Psoas muscle (tissue), 8 donors: Measurements from ENCODE around the gene BRD4. TPM values are rescaled to one million over a fixed set of nuclear protein-coding genes. Genes with fewer than 3 reads are reported as not detected.

ENCODE experiments used
- ATAC-seq, 4 donors: fragments of 200-7000 bp; cut with Tn5 transposase; one replicate each; pipeline ENCODE4 v1.9.1; 2020; ENCODE audit warnings: moderate library complexity in 3 of 4, mild to moderate bottlenecking in 2 of 4
- DNase-seq, 2 donors: peaks; one replicate each; pipeline ENCODE4 v3.0.0-alpha.2; 2020
- H3K27ac ChIP-seq: fragments of 200-600 bp; one replicate; pipeline ENCODE4 v1.8.0; 2022
- H3K27me3 ChIP-seq, 3 donors: fragments of 200-600 bp in 1 of 3; one replicate each; pipeline versions ENCODE4 v1.6.1 to v1.8.0; 2013 to 2022; ENCODE audit warnings: low read length in 2 of 3, mild to moderate bottlenecking in 2 of 3, moderate library complexity in 1 of 3; ENCODE audit not compliant: insufficient read depth in 3 of 3
- H3K36me3 ChIP-seq, 2 donors: fragments of 200-600 bp in 1 of 2; one replicate each; pipeline versions ENCODE4 v1.6.1 to v1.8.0; 2013 to 2022; ENCODE audit warnings: low read depth in 1 of 2, mild to moderate bottlenecking in 1 of 2, moderate library complexity in 1 of 2; ENCODE audit not compliant: insufficient read depth in 1 of 2
- H3K4me1 ChIP-seq: fragments of 200-600 bp; one replicate; pipeline ENCODE4 v1.8.0; 2022
- H3K4me3 ChIP-seq: fragments of 200-600 bp; one replicate; pipeline ENCODE4 v1.8.0; 2022; ENCODE audit warnings: mild to moderate bottlenecking
- H3K9me3 ChIP-seq: fragments of 200-600 bp; one replicate; pipeline ENCODE4 v1.8.0; 2022
- CTCF ChIP-seq: fragments of 200-600 bp; IDR thresholded peaks from one replicate; pipeline ENCODE4 v1.8.0; 2022; ENCODE audit warnings: antibody characterized with exemption
- WGBS, 3 donors: extraction: QIAGEN DNeasy Blood & Tissue Kit; methylation state at CpG; one replicate each; pipeline versions ENCODE4 v1.1.6 to v1.1.7; 2013; 5-methylcytosine and 5-hydroxymethylcytosine counted together
- intact Hi-C, 2 donors: fragments of 100-400 bp; cut with DNase I; formaldehyde crosslinking; loops; one replicate each; pipeline versions ENCODE4 v1.11.0 to v1.14.2; 2022
- polyA plus RNA-seq, 3 donors: library from polyadenylated mRNA; stranded (reverse); fragments of 200-250 nt; gene quantifications; one replicate each; pipeline ENCODE4 v1.2.3, GENCODE V29; 2013
- total RNA-seq, 4 donors: library from RNA; stranded (reverse); fragmentation: NEBNext Ultra II Directional in 2 of 4; extraction: Animal tissue kit (Norgen Biotek cat#: 25700) in 2 of 4; gene quantifications; one replicate each; pipeline versions ENCODE4 v1.2.1 to v1.2.4, GENCODE V29; 2021 to 2023
- donor health status: healthy with polysubstance abuse.
- donor health status: DM: no; HTN: no; CAD: no; lungs with moderate emphysema.
- donor health status: Bipolar disorder and iron deficiency.
- donor health status: healthy.
- donor health status: DM: yes; HTN: yes; CAD: no.
- donor health status: DM: no; HTN: no; CAD: no.
- donor health status: DM: no; HTN: no; CAD: no.
- donor health status: DM: yes; HTN: yes; CAD: no.

The BRD4 gene
- total and polyA plus RNA-seq, 7 donors = 42.6 to 120 (median 98.6) TPM

GRCh38 chr19:15268928-15269253, 63.4 kb downstream of the BRD4 start:
- ATAC-seq (no peak), DNase-seq (no peak)
- TF ChIP-seq CTCF = no peak
- H3K27me3 ChIP-seq = no peaks in the 10 kb centered on the region
- no peak overlapping the region for H3K27ac ChIP-seq
- intact Hi-C loops = loop anchor here (5.0 to 10.0 kb wide), 2 partner anchors 56 to 288 kb away; no protein-coding TSS in a partner anchor
- peaks cover 0 to 72% of the 10 kb centered on the region in 2 donors for H3K36me3 ChIP-seq
- peaks cover 75% of the 10 kb centered on the region for H3K4me1 ChIP-seq
- WGBS, 3 donors = 80 to 84% (median 83%) methylated on average over 5 of the region's 5 CpGs
- H3K9me3 ChIP-seq = no peaks in the 10 kb centered on the region
- H3K4me3 ChIP-seq = no peak overlapping the region

GRCh38 chr19:15268192-15268927, 64.0 kb downstream of the BRD4 start:
- ATAC-seq = no peak
- intact Hi-C loops = loop anchor here (5.0 to 10.0 kb wide), 2 partner anchors 56 to 289 kb away; no protein-coding TSS in a partner anchor
- no peak for TF ChIP-seq CTCF
- no peaks in the 10 kb centered on the region for H3K9me3 ChIP-seq
- no peak overlapping the region for H3K4me3 ChIP-seq
- WGBS, 3 donors = 84 to 88% (median 87%) methylated on average over 12 of the region's 12 CpGs
- H3K36me3 ChIP-seq = peaks cover 0 to 77% of the 10 kb centered on the region in 2 donors
- H3K27me3 ChIP-seq = no peaks in the 10 kb centered on the region
- no peak overlapping the region for H3K27ac ChIP-seq
- H3K4me1 ChIP-seq = peaks cover 74% of the 10 kb centered on the region
- no peak for DNase-seq

GRCh38 chr19:15266683-15267082, 65.7 kb downstream of the BRD4 start:
- no peaks in the 10 kb centered on the region for H3K27me3 ChIP-seq
- ATAC-seq (peak; percentile 21 to 49 (median 26)), DNase-seq (no peak)
- peaks cover 0 to 83% of the 10 kb centered on the region in 2 donors for H3K36me3 ChIP-seq
- intact Hi-C loops = loop anchor here (5.0 to 10.0 kb wide), 2 partner anchors 58 to 291 kb away; no protein-coding TSS in a partner anchor
- H3K9me3 ChIP-seq = no peaks in the 10 kb centered on the region
- 30 to 38% (median 30%) methylated on average over 1 of the region's 1 CpG for WGBS, 3 donors
- H3K4me3 ChIP-seq = no peak overlapping the region
- H3K27ac ChIP-seq = peak overlapping the region; percentile 78
- peaks cover 64% of the 10 kb centered on the region for H3K4me1 ChIP-seq
- TF ChIP-seq CTCF = no peak

- Histone ChIP-seq H3K27me3 (no peaks in the 10 kb centered on the region), H3K4me3 (no peak overlapping the region), H3K4me1 (peaks cover 59% of the 10 kb centered on the region), H3K36me3 (peaks cover 0 to 83% of the 10 kb centered on the region in 2 donors), H3K27ac (peak overlapping the region; percentile 78), H3K9me3 (no peaks in the 10 kb centered on the region)
- peak; percentile 91 to 96 for DNase-seq
- peak; percentile 84 to 89 (median 86) for ATAC-seq
- no peak for TF ChIP-seq CTCF
- intact Hi-C loops = loop anchor here (5.0 to 10.0 kb wide), 2 partner anchors 59 to 291 kb away; no protein-coding TSS in a partner anchor
- 8 to 12% (median 11%) methylated on average over 8 of the region's 8 CpGs for WGBS, 3 donors
These were observed 66.5 kb downstream of the BRD4 start for GRCh38 chr19:15265850-15266248.
